GM12865 (cell line): ENCODE measurements around the gene SNRNP200.

Source experiments
- DNase-seq: peaks from one replicate; pipeline ENCODE4 v3.0.0; 2010; ENCODE audit warnings: low read depth
- H3K4me3 ChIP-seq: 2 replicates; pipeline ENCODE4 v1.5.1; 2011; ENCODE audit warnings: mild to moderate bottlenecking, low read depth, low read length, control low read depth
- CTCF ChIP-seq: IDR thresholded peaks from 2 replicates; pipeline ENCODE4 v1.5.1; 2011; ENCODE audit warnings: low read length, control low read depth, low read depth, inconsistent platforms; ENCODE audit not compliant: insufficient read depth; ENCODE audit errors: missing control alignments

SNRNP200 gene

GRCh38 chr2:96305091-96305978 lies at the start of gene SNRNP200:
TSS of gene SNRNP200 (minus strand) at chr2:96305546. CDS start at chr2:96305437, 109 bp downstream.
- TF ChIP-seq CTCF = no peak
- peak; percentile 93 for DNase-seq
- peak within 1 kb of the TSS; percentile 88 for H3K4me3 ChIP-seq

DNA sequence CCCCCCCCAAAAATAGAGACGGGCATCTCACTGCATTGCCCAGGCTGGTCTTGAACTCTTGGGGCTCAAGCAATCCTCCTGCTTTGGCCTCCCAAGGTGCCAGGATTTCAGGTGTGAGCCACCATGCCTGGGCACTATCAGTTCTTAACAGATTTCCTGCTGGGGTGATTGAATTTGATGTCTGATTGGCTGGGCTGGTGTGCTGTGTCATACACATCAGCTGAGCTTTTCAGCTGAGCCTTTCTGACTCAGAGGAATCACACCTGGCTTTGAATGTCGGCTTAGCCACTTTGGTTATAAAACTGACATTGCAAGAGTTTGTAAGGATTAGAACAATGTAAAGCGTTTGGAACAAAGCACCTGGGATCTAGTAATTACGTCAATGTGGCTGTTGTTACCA lies 49.1 kb upstream of the SNRNP200 start:
- H3K4me3 ChIP-seq = no peak overlapping the region
- TF ChIP-seq CTCF = no peak

GRCh38 chr2:96353606-96354101 lies 48.3 kb upstream of the SNRNP200 start:
- no peak overlapping the region for H3K4me3 ChIP-seq
- no peak for TF ChIP-seq CTCF
- DNase-seq = no peak

More for the DNA sequence above, 49.1 kb upstream of the SNRNP200 start:
- DNase-seq = no peak

- no peak for TF ChIP-seq CTCF
- no peak for DNase-seq
- no peak overlapping the region for H3K4me3 ChIP-seq
Observed at GRCh38 chr2:96353032-96353561, 47.8 kb upstream of the SNRNP200 start.

- H3K4me3 ChIP-seq = no peak overlapping the region
- TF ChIP-seq CTCF = no peak
- DNase-seq = no peak
Observed at GRCh38 chr2:96347395-96347794, 42.0 kb upstream of the SNRNP200 start.

DNA sequence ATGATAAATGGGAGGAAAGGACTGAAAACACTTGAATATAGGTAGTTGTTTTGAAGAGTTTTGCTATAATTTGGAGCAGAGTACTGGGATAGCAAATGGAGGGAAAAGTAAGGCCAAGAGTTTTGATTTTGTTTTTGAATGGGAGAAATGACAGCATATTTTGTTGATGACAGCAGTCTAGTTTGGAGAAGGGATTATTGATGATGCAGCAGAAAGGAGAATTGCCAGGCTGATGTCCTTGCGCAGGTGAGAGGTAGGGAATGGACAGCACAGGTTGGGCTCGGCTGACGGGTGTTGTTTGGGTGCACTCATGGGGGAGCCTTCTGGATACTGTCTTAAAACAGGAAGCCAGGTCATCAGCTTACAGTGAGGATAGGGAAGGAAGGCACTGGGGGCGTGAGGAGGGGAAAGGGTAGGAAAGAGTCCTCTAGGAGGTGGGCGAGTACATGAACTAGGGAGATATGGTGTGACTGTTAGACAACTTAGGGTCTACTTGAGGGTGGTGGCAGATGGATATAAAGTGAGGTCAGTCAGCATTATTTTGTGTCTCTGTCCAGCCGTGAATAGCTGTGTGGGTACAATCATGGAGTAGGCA lies 40.6 kb upstream of the SNRNP200 start:
- no peak for DNase-seq
- TF ChIP-seq CTCF = no peak
- no peak overlapping the region for H3K4me3 ChIP-seq
